Measurements from ENCODE around the gene PRDX3.

Gene PRDX3

DNA sequence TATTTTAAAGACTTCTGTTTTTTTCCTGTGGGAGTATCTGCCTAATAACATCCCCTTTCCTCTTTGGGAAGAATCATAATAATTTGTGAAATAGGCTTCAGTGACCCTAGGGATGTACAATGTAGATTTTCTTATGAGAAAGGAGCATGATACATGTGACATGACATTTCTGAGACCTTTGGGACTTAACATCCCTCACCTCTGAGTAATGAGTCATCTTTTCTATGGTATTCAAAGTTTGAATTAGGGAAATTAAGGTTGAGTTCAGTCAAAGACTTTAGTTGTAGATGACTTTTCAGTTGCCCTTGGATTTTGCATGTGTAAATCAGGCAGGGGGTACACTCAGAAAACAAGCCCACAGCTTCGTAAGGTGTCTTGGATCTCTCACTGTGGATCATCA lies 43.1 kb upstream of the PRDX3 start:
- H3K4me3 ChIP-seq (ENCODE audit: low read depth, low read length) = no peak overlapping the region
- TF ChIP-seq POLR2A (IDR thresholded peaks at IDR 0.05; ENCODE audit: extremely low read depth, insufficient read length) = no peak
- TF ChIP-seq, protein P1, sequence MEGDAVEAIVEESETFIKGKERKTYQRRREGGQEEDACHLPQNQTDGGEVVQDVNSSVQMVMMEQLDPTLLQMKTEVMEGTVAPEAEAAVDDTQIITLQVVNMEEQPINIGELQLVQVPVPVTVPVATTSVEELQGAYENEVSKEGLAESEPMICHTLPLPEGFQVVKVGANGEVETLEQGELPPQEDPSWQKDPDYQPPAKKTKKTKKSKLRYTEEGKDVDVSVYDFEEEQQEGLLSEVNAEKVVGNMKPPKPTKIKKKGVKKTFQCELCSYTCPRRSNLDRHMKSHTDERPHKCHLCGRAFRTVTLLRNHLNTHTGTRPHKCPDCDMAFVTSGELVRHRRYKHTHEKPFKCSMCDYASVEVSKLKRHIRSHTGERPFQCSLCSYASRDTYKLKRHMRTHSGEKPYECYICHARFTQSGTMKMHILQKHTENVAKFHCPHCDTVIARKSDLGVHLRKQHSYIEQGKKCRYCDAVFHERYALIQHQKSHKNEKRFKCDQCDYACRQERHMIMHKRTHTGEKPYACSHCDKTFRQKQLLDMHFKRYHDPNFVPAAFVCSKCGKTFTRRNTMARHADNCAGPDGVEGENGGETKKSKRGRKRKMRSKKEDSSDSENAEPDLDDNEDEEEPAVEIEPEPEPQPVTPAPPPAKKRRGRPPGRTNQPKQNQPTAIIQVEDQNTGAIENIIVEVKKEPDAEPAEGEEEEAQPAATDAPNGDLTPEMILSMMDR (IDR thresholded peaks at IDR 0.05; ENCODE audit: low read depth, low read length) = no peak
- TF ChIP-seq MYC (IDR thresholded peaks at IDR 0.05; ENCODE audit: low read depth, low read length) = no peak
- TF ChIP-seq, protein P2, sequence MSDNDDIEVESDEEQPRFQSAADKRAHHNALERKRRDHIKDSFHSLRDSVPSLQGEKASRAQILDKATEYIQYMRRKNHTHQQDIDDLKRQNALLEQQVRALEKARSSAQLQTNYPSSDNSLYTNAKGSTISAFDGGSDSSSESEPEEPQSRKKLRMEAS (IDR thresholded peaks at IDR 0.05; ENCODE audit: low read depth, low read length) = no peak
- peak; percentile 51 for DNase-seq (ENCODE audit: low read depth)

DNA sequence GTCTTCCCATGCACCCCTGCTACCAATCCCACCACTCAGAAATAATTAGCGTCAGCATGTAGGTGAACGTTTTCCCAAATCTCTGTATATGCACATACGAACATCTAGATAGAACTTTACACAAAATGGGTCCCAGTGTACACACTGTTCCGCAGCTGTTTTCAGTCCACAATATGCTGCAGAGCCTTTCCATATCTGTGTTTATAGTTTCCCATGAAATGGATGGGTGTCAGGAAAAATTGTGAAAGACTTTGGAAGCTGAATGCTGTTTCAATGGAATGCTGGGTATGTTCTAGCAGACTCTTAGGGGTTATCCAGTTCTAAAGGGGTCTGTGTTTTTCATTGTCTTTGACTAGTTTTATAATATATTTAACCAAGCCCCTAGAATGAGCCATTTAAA lies 42.6 kb upstream of the PRDX3 start:
- DNase-seq (ENCODE audit: low read depth) = no peak
- TF ChIP-seq, protein P2 (IDR thresholded peaks at IDR 0.05; ENCODE audit: low read depth, low read length) = no peak
- TF ChIP-seq, protein P1 (IDR thresholded peaks at IDR 0.05; ENCODE audit: low read depth, low read length) = no peak
- TF ChIP-seq POLR2A (IDR thresholded peaks at IDR 0.05; ENCODE audit: extremely low read depth, insufficient read length) (no peak), MYC (IDR thresholded peaks at IDR 0.05; ENCODE audit: low read depth, low read length) (no peak)
- no peak overlapping the region for H3K4me3 ChIP-seq (ENCODE audit: low read depth, low read length)

- TF ChIP-seq, protein P2 (IDR thresholded peaks at IDR 0.05; ENCODE audit: low read depth, low read length) = no peak
- TF ChIP-seq MYC (IDR thresholded peaks at IDR 0.05; ENCODE audit: low read depth, low read length) (no peak), POLR2A (IDR thresholded peaks at IDR 0.05; ENCODE audit: extremely low read depth, insufficient read length) (no peak)
- TF ChIP-seq, protein P1 (IDR thresholded peaks at IDR 0.05; ENCODE audit: low read depth, low read length) = no peak
- H3K4me3 ChIP-seq (ENCODE audit: low read depth, low read length) = no peak overlapping the region
- no peak for DNase-seq (ENCODE audit: low read depth)
Observed at GRCh38 chr10:119219871-119220270, 41.3 kb upstream of the PRDX3 start.

GRCh38 chr10:119217991-119218490 lies 39.4 kb upstream of the PRDX3 start:
- TF ChIP-seq MYC (IDR thresholded peaks at IDR 0.05; ENCODE audit: low read depth, low read length) (no peak), POLR2A (IDR thresholded peaks at IDR 0.05; ENCODE audit: extremely low read depth, insufficient read length) (no peak)
- TF ChIP-seq, protein P2 (IDR thresholded peaks at IDR 0.05; ENCODE audit: low read depth, low read length) = no peak
- TF ChIP-seq, protein P1 (IDR thresholded peaks at IDR 0.05; ENCODE audit: low read depth, low read length) = no peak
- no peak for DNase-seq (ENCODE audit: low read depth)

DNA sequence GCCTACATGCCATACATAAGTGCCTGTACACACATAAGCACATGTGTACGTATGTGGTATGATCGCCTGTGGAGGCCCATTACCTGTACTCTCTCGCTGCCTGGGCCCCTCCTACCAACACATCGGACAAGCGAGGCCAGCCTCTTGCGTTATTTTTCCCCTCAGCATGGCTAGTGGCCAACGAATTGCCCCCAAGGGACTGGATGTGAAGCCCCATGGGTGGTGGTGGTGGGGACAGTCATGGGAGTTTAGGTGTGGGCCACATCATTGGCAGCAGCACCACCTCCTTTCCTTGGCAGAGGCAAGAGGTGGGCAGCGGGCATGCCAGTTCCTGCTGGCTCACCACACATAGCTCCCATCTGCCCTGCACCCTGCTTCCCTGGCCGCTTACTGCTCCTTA lies 38.8 kb upstream of the PRDX3 start:
- DNase-seq (ENCODE audit: low read depth) = no peak
- TF ChIP-seq MYC (IDR thresholded peaks at IDR 0.05; ENCODE audit: low read depth, low read length) = no peak
- TF ChIP-seq POLR2A (IDR thresholded peaks at IDR 0.05; ENCODE audit: extremely low read depth, insufficient read length) = no peak
- TF ChIP-seq, protein P1 (IDR thresholded peaks at IDR 0.05; ENCODE audit: low read depth, low read length) = no peak
- TF ChIP-seq, protein P2 (IDR thresholded peaks at IDR 0.05; ENCODE audit: low read depth, low read length) = no peak
- H3K4me3 ChIP-seq (ENCODE audit: low read depth, low read length) = no peak overlapping the region

More at GRCh38 chr10:119217991-119218490, 39.4 kb upstream of the PRDX3 start:
- no peak overlapping the region for H3K4me3 ChIP-seq (ENCODE audit: low read depth, low read length)
